GM12878 (cell line): Measurements from ENCODE around the gene MAD1L1. TPM values are rescaled to one million over a fixed set of nuclear protein-coding genes. Genes with fewer than 3 reads are reported as not detected.
"Not testable (repeated sequence)": the region's sequence is repeated elsewhere in the genome, so short reads cannot be mapped to it uniquely, and the experiment has no call there.

ENCODE experiments used
- ATAC-seq: fragments of 200-7000 bp; cut with Tn5 transposase; 3 replicates; pipeline ENCODE4 v1.9.1; 2020; ENCODE audit warnings: mild to moderate bottlenecking, moderate library complexity
- BruUV-seq: library from RNA; stranded (reverse); fragments of 400-500 nt; replicated peaks from 2 replicates; lab custom pipeline; 2021; lab: Mats Ljungman, UMichigan
- CTCF ChIA-PET: fragments of 300-600 bp; sonication (Branson Sonifier 250); formaldehyde crosslinking; extraction: SDS; loops from one replicate; lab custom pipeline; 2021; ENCODE audit warnings: inconsistent platforms; lab: Yijun Ruan, JAX
- POLR2A ChIA-PET: fragments of 350-600 bp; formaldehyde crosslinking; extraction: SDS; loops from one replicate; lab custom pipeline; 2021; ENCODE audit warnings: inconsistent platforms; lab: Charles Lee
- RAD21 ChIA-PET: fragments of 300-600 bp; sonication (Branson Sonifier 250); formaldehyde crosslinking; loops from one replicate; lab custom pipeline; 2023; ENCODE audit warnings: antibody characterized with exemption; ENCODE audit not compliant: unreplicated experiment; lab: Charles Lee
- SMC1A ChIA-PET: fragments of 300-600 bp; sonication (Branson Sonifier 250); formaldehyde crosslinking; loops from one replicate; lab custom pipeline; 2023; ENCODE audit not compliant: unreplicated experiment, uncharacterized antibody; lab: Charles Lee
- DNase-seq: peaks from one replicate; pipeline ENCODE4 v3.0.0-alpha.2; 2011; ENCODE audit warnings: low read depth, low spot score
- FAIRE-seq: peaks from 3 replicates; lab custom pipeline; 2011; peaks lifted over from hg19 to GRCh38; lab: Jason Lieb, UNC
- H2AFZ ChIP-seq: 2 replicates; pipeline ENCODE4 v1.6.0; 2011; ENCODE audit warnings: low read depth, low read length, control low read depth; ENCODE audit not compliant: control insufficient read depth
- H3K27ac ChIP-seq: 2 replicates; pipeline ENCODE4 v1.5.1; 2011; ENCODE audit warnings: control low read depth; ENCODE audit not compliant: control insufficient read depth, insufficient read depth
- H3K27me3 ChIP-seq, 2 experiments: replicated peaks in 1 of 2; 2 replicates each; pipeline versions ENCODE4 v1.6.0 to v1.6.1; 2011; ENCODE audit warnings: low read length in 1 of 2; ENCODE audit not compliant: control insufficient read depth in 2 of 2, insufficient read depth in 2 of 2
- H3K36me3 ChIP-seq, 2 experiments: 2 replicates each; pipeline ENCODE4 v1.5.1; 2011; ENCODE audit warnings: low read length in 1 of 2; ENCODE audit not compliant: control insufficient read depth in 2 of 2, insufficient read depth in 2 of 2
- H3K4me1 ChIP-seq: 2 replicates; pipeline ENCODE4 v1.6.1; 2011; ENCODE audit warnings: mild to moderate bottlenecking, low read length, moderate library complexity, mixed read lengths; ENCODE audit not compliant: control insufficient read depth, insufficient read depth
- H3K4me2 ChIP-seq: 2 replicates; pipeline ENCODE4 v1.6.0; 2011; ENCODE audit warnings: control low read depth; ENCODE audit not compliant: control insufficient read depth, insufficient read depth
- H3K4me3 ChIP-seq: fragments of 200-600 bp; sonication (generic); 2 replicates; pipeline ENCODE4 v1.5.1; 2016
- H3K79me2 ChIP-seq: 2 replicates; pipeline ENCODE4 v1.6.0; 2011; ENCODE audit warnings: low read length; ENCODE audit not compliant: control insufficient read depth, insufficient read depth
- H3K9ac ChIP-seq: 2 replicates; pipeline ENCODE4 v1.8.0; 2011; ENCODE audit warnings: low read length, control low read depth, mixed read lengths; ENCODE audit not compliant: control insufficient read depth, insufficient read depth
- H3K9me3 ChIP-seq: replicated peaks from 3 replicates; pipeline ENCODE4 v1.5.1; 2011; ENCODE audit warnings: mild to moderate bottlenecking, low read length; ENCODE audit not compliant: control insufficient read depth, insufficient read depth
- H4K20me1 ChIP-seq: 2 replicates; pipeline ENCODE4 v1.6.0; 2011; ENCODE audit not compliant: control insufficient read depth, insufficient read depth
- CREM ChIP-seq: IDR thresholded peaks from 2 replicates; pipeline ENCODE4 v1.6.1; 2014; ENCODE audit warnings: antibody characterized with exemption, low read depth
- EGR1 ChIP-seq, 2 experiments: IDR thresholded peaks; 1 replicate in 1 of 2; 2 replicates in 1 of 2; pipeline ENCODE4 v1.6.1; 2011 to 2012; ENCODE audit warnings: low read depth in 2 of 2, low read length in 2 of 2, borderline replicate concordance in 1 of 2, mild to moderate bottlenecking in 1 of 2, moderate library complexity in 1 of 2
- EP300 ChIP-seq, 2 experiments: fragments of 150-350 bp in 1 of 2; IDR thresholded peaks; 2 replicates each; pipeline ENCODE4 v1.6.1; 2011 to 2012; ENCODE audit warnings: low read depth in 2 of 2, low read length in 2 of 2, borderline replicate concordance in 1 of 2, improper control_type of control experiment in 1 of 2, inconsistent platforms in 1 of 2; ENCODE audit not compliant: control insufficient read depth in 1 of 2
- FOS ChIP-seq: IDR thresholded peaks from 3 replicates; pipeline ENCODE4 v1.6.1; 2011; ENCODE audit warnings: borderline replicate concordance; ENCODE audit not compliant: insufficient read length; ENCODE audit errors: extremely low read depth
- FOXK2 ChIP-seq: fragments of 450-650 bp; IDR thresholded peaks from 2 replicates; pipeline ENCODE4 v1.6.1; 2017; ENCODE audit warnings: mild to moderate bottlenecking, moderate library complexity
- HDAC2 ChIP-seq: fragments of 200-600 bp; sonication (generic); IDR thresholded peaks from 2 replicates; pipeline ENCODE4 v1.6.1; 2017
- NFYA ChIP-seq: IDR thresholded peaks from 2 replicates; pipeline ENCODE4 v1.6.1; 2011; ENCODE audit warnings: low read depth, mild to moderate bottlenecking, low read length, improper control_type of control experiment, borderline replicate concordance
- RB1 ChIP-seq: fragments of 450-650 bp; formaldehyde crosslinking; IDR thresholded peaks from 2 replicates; pipeline ENCODE4 v1.6.1; 2017; ENCODE audit warnings: mild to moderate bottlenecking, borderline replicate concordance
- SPI1 ChIP-seq: IDR thresholded peaks from 2 replicates; pipeline ENCODE4 v1.6.1; 2011; ENCODE audit warnings: low read depth, mild to moderate bottlenecking, low read length, moderate library complexity, borderline replicate concordance; ENCODE audit not compliant: insufficient read depth
- USF2 ChIP-seq: IDR thresholded peaks from 2 replicates; pipeline ENCODE4 v1.6.1; 2011; ENCODE audit warnings: low read depth, low read length, improper control_type of control experiment, borderline replicate concordance
- ZNF207 ChIP-seq: fragments of 450-650 bp; IDR thresholded peaks from 2 replicates; pipeline ENCODE4 v1.6.1; 2014; ENCODE audit warnings: antibody characterized with exemption, mild to moderate bottlenecking, borderline replicate concordance
- ZNF592 ChIP-seq: fragments of 450-650 bp; IDR thresholded peaks from 2 replicates; pipeline ENCODE4 v1.6.1; 2017; ENCODE audit warnings: mild to moderate bottlenecking, moderate library complexity
- WGBS: methylation state at CpG from one replicate; pipeline ENCODE4 v1.1.6; 2016; ENCODE audit warnings: low lambda C conversion rate; ENCODE audit not compliant: insufficient replicate concordance, insufficient coverage; ENCODE audit errors: missing lambda C conversion rate; 5-methylcytosine and 5-hydroxymethylcytosine counted together
- in situ Hi-C: fragments of 300-500 bp; cut with MboI; formaldehyde crosslinking; loops from 9 replicates; pipeline ENCODE4 v1.14.3; 2018; ENCODE audit warnings: mixed read lengths
- intact Hi-C: fragments of 100-400 bp; cut with micrococcal nuclease; formaldehyde crosslinking; loops from one replicate; pipeline ENCODE4 v1.14.2; 2022; ENCODE audit not compliant: unreplicated experiment
- polyA plus RNA-seq, 11 experiments: library from polyadenylated mRNA; depleted of rRNA in 4 of 11; unstranded in 6 of 11; stranded (reverse) in 5 of 11; fragments of >200 nt; fragmentation: Nextera tagmentation in 4 of 11; fragmentation: Illumina TruSeq in 1 of 11; extraction: Ambion mirVana in 4 of 11; extraction: Trizol in 1 of 11; gene quantifications; 1 replicate in 1 of 11; 2 replicates in 10 of 11; pipeline versions ENCODE4 v1.2.1 to v1.2.3, GENCODE V29; 2011 to 2016; ENCODE audit warnings: inconsistent platforms in 2 of 11, missing spikeins in 2 of 11, low read depth in 1 of 11
- total RNA-seq, 4 experiments: library from RNA; depleted of rRNA in 3 of 4; stranded (reverse); fragments of >200 nt in 3 of 4; fragmentation: Illumina TruSeq in 1 of 4; extraction: Trizol in 1 of 4; gene quantifications; 2 replicates each; pipeline versions ENCODE4 v1.2.1 to v1.2.3, GENCODE V29; 2013 to 2021

Gene MAD1L1
- total and polyA plus RNA-seq, 10 of the 15 experiments (the other 5 are each of a cell fraction or from before 2014, with no cell fraction given) = 2.2 to 76.8 (median 38.3) TPM

DNA sequence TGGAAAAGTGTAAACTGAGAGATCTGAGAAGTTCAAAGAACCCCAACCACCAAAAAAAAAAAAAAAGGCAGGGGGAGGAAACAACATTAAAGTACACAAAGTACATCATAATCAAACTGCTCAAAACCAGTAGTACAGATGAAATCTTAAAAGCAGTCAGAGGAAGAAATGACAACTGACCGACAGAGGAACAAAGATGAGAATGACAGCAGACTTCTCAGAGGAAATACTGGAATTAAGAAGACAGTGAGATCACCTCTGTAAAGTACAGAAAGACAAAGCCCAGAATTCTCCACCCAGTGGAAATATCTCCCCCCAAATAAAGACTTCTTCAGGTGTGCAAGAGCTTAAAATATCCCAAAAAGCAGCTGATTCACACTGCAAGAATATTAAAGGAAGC lies 403.1 kb downstream of the MAD1L1 start:
- H3K27me3 ChIP-seq, FAIRE-seq, H3K36me3 ChIP-seq, H4K20me1 ChIP-seq, H3K4me3 ChIP-seq, H2AFZ ChIP-seq, in situ Hi-C loops, CTCF ChIA-PET, H3K79me2 ChIP-seq, H3K4me1 ChIP-seq, ATAC-seq, H3K27ac ChIP-seq, BruUV-seq, POLR2A ChIA-PET, H3K4me2 ChIP-seq, H3K9me3 ChIP-seq, intact Hi-C loops, DNase-seq, H3K9ac ChIP-seq, SMC1A ChIA-PET, RAD21 ChIA-PET: not testable (repeated sequence)
- WGBS = 100% methylated on average over 1 of the region's 1 CpG

DNA sequence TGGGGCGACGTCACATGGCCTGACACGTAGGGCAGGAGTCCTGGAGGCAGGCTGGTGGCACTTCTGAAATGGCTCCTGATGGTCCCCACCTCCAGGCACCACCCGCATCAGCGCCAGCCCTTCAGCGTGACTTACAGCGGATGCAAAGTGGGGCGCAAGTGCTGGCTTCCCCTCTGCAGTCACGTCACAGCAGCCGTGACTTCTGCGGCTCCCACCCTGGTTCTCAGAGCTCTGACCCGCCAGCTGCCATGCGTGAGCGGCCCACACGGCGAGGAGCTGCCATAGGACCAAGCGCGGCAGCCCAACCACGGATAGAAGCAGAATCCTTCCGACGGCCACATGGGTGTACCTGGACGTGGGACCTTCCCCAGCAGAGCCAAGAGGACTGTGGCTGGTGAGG lies 403.6 kb downstream of the MAD1L1 start:
- no peak for ATAC-seq
- in situ Hi-C loops = no loop called here
- BruUV-seq = no TSS peak

More for the DNA sequence above, 403.6 kb downstream of the MAD1L1 start:
- ChIA-PET RAD21 (no interaction called here), SMC1A (no interaction called here), CTCF (no interaction called here), POLR2A (no interaction called here)
- DNase-seq (no peak), FAIRE-seq (no peak)
- Histone ChIP-seq H3K36me3 (no peaks in the 10 kb centered on the region), H2AFZ (no peak overlapping the region), H3K27me3 (no peaks in the 10 kb centered on the region), H3K9me3 (peaks cover 3% of the 10 kb centered on the region; the same call in 2 of the 3 replicates), H4K20me1 (no peaks in the 10 kb centered on the region), H3K79me2 (no peaks in the 10 kb centered on the region), H3K4me2 (no peak overlapping the region), H3K4me1 (no peaks in the 10 kb centered on the region), H3K27ac (no peak overlapping the region), H3K9ac (no peak overlapping the region), H3K4me3 (no peak overlapping the region)
- WGBS = 93% methylated on average over 22 of the region's 22 CpGs
- intact Hi-C loops = no loop called here
- TF ChIP-seq HDAC2 = no peak
- TF ChIP-seq CREM = no peak
- TF ChIP-seq EGR1 (IDR thresholded peaks at IDR 0.05; ENCODE audit: borderline replicate concordance in 1 of 2, low read depth in 2 of 2, low read length in 2 of 2) = no peak
- TF ChIP-seq SPI1 = no peak
- no peak for TF ChIP-seq ZNF592
- no peak for TF ChIP-seq FOXK2
- TF ChIP-seq USF2 = no peak
- TF ChIP-seq RB1 = no peak
- no peak for TF ChIP-seq FOS
- TF ChIP-seq EP300 (IDR thresholded peaks at IDR 0.05; ENCODE audit: borderline replicate concordance in 1 of 2, control insufficient read depth in 1 of 2, low read depth in 2 of 2, low read length in 2 of 2) = no peak
- TF ChIP-seq NFYA = no peak
- TF ChIP-seq ZNF207 = no peak
